ENCODE results near the gene RSPH4A.

RSPH4A gene

GRCh38 chr6:116667623-116668022 is 51.3 kb downstream of the RSPH4A start:
- Histone ChIP-seq H3K36me3 (ENCODE audit: control insufficient read depth, insufficient read depth, low read length, severe bottlenecking) (no peaks in the 10 kb centered on the region), H3K9ac (ENCODE audit: low read length) (peak overlapping the region; percentile 99), H3K4me1 (ENCODE audit: control insufficient read depth, insufficient read depth, low read length) (peaks cover 34% of the 10 kb centered on the region), H3K4me3 (ENCODE audit: low read length) (peak overlapping the region; percentile 100), H3K27me3 (replicated peaks; ENCODE audit: control insufficient read depth, insufficient read depth, low read length) (no peaks in the 10 kb centered on the region), H3K9me3 (ENCODE audit: control insufficient read depth, low read length) (no peaks in the 10 kb centered on the region)
- no peak for DNase-seq (ENCODE audit: low read depth)

DNA sequence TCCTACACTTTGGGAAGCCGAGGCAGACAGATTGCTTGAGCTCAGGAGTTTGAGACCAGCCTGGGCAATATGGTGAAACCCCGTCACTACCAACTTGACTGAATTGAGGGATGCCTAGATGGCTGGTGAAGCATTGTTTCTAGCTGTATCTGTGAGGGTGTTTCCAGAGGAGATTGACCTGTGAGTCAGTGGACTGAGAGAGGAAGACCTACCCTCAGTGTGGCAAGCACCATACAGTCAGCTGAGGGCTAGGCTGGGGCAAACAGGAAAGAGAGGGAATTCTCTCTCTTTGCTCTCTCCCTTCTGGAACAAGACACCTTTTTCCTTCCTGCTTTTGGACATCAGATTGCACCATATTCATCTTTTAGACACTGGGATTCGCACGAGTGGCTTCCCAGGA is 56.0 kb downstream of the RSPH4A start:
- no peak for DNase-seq (ENCODE audit: low read depth)
- H3K36me3 ChIP-seq (ENCODE audit: control insufficient read depth, insufficient read depth, low read length, severe bottlenecking): no peaks in the 10 kb centered on the region
- H3K4me1 ChIP-seq (ENCODE audit: control insufficient read depth, insufficient read depth, low read length): peaks cover 6% of the 10 kb centered on the region
- H3K9me3 ChIP-seq (ENCODE audit: control insufficient read depth, low read length): no peaks in the 10 kb centered on the region
- no peaks in the 10 kb centered on the region for H3K27me3 ChIP-seq (replicated peaks; ENCODE audit: control insufficient read depth, insufficient read depth, low read length)
- H3K4me3 ChIP-seq (ENCODE audit: low read length): no peak overlapping the region
- H3K9ac ChIP-seq (ENCODE audit: low read length): no peak overlapping the region

- H3K4me3 ChIP-seq (ENCODE audit: low read length): no peak overlapping the region
These were observed 59.7 kb downstream of the RSPH4A start for GRCh38 chr6:116676021-116676420.

GRCh38 chr6:116680880-116681672 is 64.8 kb downstream of the RSPH4A start, which contains the start of gene KPNA5:
Gene KPNA5 (plus strand): TSS chr6:116681211. CDS start chr6:116681335, 124 bp downstream.
- H3K9ac ChIP-seq (ENCODE audit: low read length): peak within 1 kb of the TSS; percentile 96
- H3K9me3 ChIP-seq (ENCODE audit: control insufficient read depth, low read length): no peaks in the 10 kb centered on the region
- peaks cover 3% of the 10 kb centered on the region for H3K36me3 ChIP-seq (ENCODE audit: control insufficient read depth, insufficient read depth, low read length, severe bottlenecking)
- H3K4me1 ChIP-seq (ENCODE audit: control insufficient read depth, insufficient read depth, low read length): peaks cover 18% of the 10 kb centered on the region
- H3K27me3 ChIP-seq (replicated peaks; ENCODE audit: control insufficient read depth, insufficient read depth, low read length): no peaks in the 10 kb centered on the region
- H3K4me3 ChIP-seq (ENCODE audit: low read length): peak within 1 kb of the TSS; percentile 96
- DNase-seq (ENCODE audit: low read depth): peak; percentile 95

More at GRCh38 chr6:116676021-116676420, 59.7 kb downstream of the RSPH4A start:
- Histone ChIP-seq H3K4me1 (ENCODE audit: control insufficient read depth, insufficient read depth, low read length) (no peaks in the 10 kb centered on the region), H3K36me3 (ENCODE audit: control insufficient read depth, insufficient read depth, low read length, severe bottlenecking) (no peaks in the 10 kb centered on the region), H3K27me3 (replicated peaks; ENCODE audit: control insufficient read depth, insufficient read depth, low read length) (no peaks in the 10 kb centered on the region), H3K9ac (ENCODE audit: low read length) (no peak overlapping the region), H3K9me3 (ENCODE audit: control insufficient read depth, low read length) (no peaks in the 10 kb centered on the region)
- no peak for DNase-seq (ENCODE audit: low read depth)

- H3K9ac ChIP-seq (ENCODE audit: low read length): peak overlapping the region; percentile 96
- H3K4me1 ChIP-seq (ENCODE audit: control insufficient read depth, insufficient read depth, low read length): peaks cover 27% of the 10 kb centered on the region
- peak overlapping the region; percentile 96 for H3K4me3 ChIP-seq (ENCODE audit: low read length)
- H3K9me3 ChIP-seq (ENCODE audit: control insufficient read depth, low read length): no peaks in the 10 kb centered on the region
- peaks cover 3% of the 10 kb centered on the region for H3K36me3 ChIP-seq (ENCODE audit: control insufficient read depth, insufficient read depth, low read length, severe bottlenecking)
- peak; percentile 14 for DNase-seq (ENCODE audit: low read depth)
- H3K27me3 ChIP-seq (replicated peaks; ENCODE audit: control insufficient read depth, insufficient read depth, low read length): no peaks in the 10 kb centered on the region
These were observed 66.0 kb downstream of the RSPH4A start for GRCh38 chr6:116682334-116682712.

Data from adipocyte (in vitro differentiated cells).